IMR-90 (cell line): ENCODE data around the gene OSTF1. TPM values are rescaled to one million over a fixed set of nuclear protein-coding genes. Genes with fewer than 3 reads are reported as not detected.

Source experiments
- ATAC-seq: fragments of 200-7000 bp; cut with Tn5 transposase; 2 replicates; pipeline ENCODE4 v1.9.1; 2020; ENCODE audit warnings: low read depth, mild to moderate bottlenecking, moderate library complexity
- BruUV-seq: library from RNA; stranded (reverse); fragments of 400-500 nt; replicated peaks from 2 replicates; lab custom pipeline; 2021; lab: Mats Ljungman, UMichigan
- CTCF ChIA-PET: fragments of 300-600 bp; formaldehyde crosslinking; extraction: SDS; loops from one replicate; lab custom pipeline; 2021; ENCODE audit warnings: antibody characterized with exemption; lab: Yijun Ruan, JAX
- POLR2A ChIA-PET: fragments of 300-600 bp; sonication (Branson Sonifier 250); formaldehyde crosslinking; loops from one replicate; lab custom pipeline; 2022; ENCODE audit warnings: antibody characterized with exemption; ENCODE audit not compliant: unreplicated experiment; lab: Charles Lee
- DNase-seq: peaks from one replicate; pipeline ENCODE4 v3.0.0; 2013
- H2AFZ ChIP-seq: replicated peaks from 2 replicates; pipeline ENCODE3; 2013; ENCODE audit warnings: low read length, mild to moderate bottlenecking; ENCODE audit not compliant: poor library complexity
- H2AK5ac ChIP-seq: 2 replicates; pipeline ENCODE4 v1.6.1; 2013; ENCODE audit warnings: low read depth, low read length, inconsistent platforms
- H2AK9ac ChIP-seq: replicated peaks from 2 replicates; pipeline ENCODE3; 2013; ENCODE audit warnings: mild to moderate bottlenecking, low read depth, low read length, moderate library complexity; ENCODE audit not compliant: poor library complexity
- H2BK120ac ChIP-seq: 2 replicates; pipeline ENCODE4 v1.6.1; 2013; ENCODE audit warnings: low read depth, low read length, inconsistent platforms
- H2BK15ac ChIP-seq: 3 replicates; pipeline ENCODE4 v1.6.1; 2013; ENCODE audit warnings: low read depth, low read length, inconsistent platforms
- H2BK20ac ChIP-seq: 2 replicates; pipeline ENCODE4 v1.6.1; 2013; ENCODE audit warnings: low read depth, mild to moderate bottlenecking, inconsistent platforms, low read length, moderate library complexity
- H2BK5ac ChIP-seq: 2 replicates; pipeline ENCODE4 v1.6.1; 2013; ENCODE audit warnings: mild to moderate bottlenecking, low read depth, low read length, inconsistent platforms; ENCODE audit not compliant: poor library complexity, severe bottlenecking
- H3K14ac ChIP-seq: replicated peaks from 2 replicates; pipeline ENCODE4 v1.6.1; 2013; ENCODE audit warnings: low read depth, low read length, inconsistent platforms
- H3K18ac ChIP-seq: 2 replicates; pipeline ENCODE4 v1.6.1; 2013; ENCODE audit warnings: low read depth, low read length, control low read depth
- H3K23ac ChIP-seq: 2 replicates; pipeline ENCODE4 v1.6.1; 2013; ENCODE audit warnings: low read depth, low read length, inconsistent platforms
- H3K27ac ChIP-seq: 2 replicates; pipeline ENCODE4 v1.5.1; 2013; ENCODE audit warnings: mild to moderate bottlenecking, control low read depth, low read length; ENCODE audit not compliant: insufficient read depth
- H3K27me3 ChIP-seq: 2 replicates; pipeline ENCODE4 v1.6.1; 2013; ENCODE audit warnings: low read length; ENCODE audit not compliant: control insufficient read depth, insufficient read depth
- H3K36me3 ChIP-seq: 2 replicates; pipeline ENCODE4 v1.6.1; 2013; ENCODE audit warnings: low read length, mixed read lengths; ENCODE audit not compliant: control insufficient read depth, insufficient read depth
- H3K4ac ChIP-seq: 2 replicates; pipeline ENCODE4 v1.6.1; 2013; ENCODE audit warnings: low read depth, low read length, inconsistent platforms
- H3K4me1 ChIP-seq: 2 replicates; pipeline ENCODE4 v1.6.1; 2013; ENCODE audit warnings: low read length, mixed read lengths; ENCODE audit not compliant: control insufficient read depth, insufficient read depth
- H3K4me2 ChIP-seq: 2 replicates; pipeline ENCODE4 v1.6.1; 2013; ENCODE audit warnings: low read depth, mild to moderate bottlenecking, control low read depth, low read length, moderate library complexity
- H3K4me3 ChIP-seq: 2 replicates; pipeline ENCODE4 v1.5.1; 2013; ENCODE audit warnings: low read depth, mild to moderate bottlenecking, control low read depth, low read length, moderate library complexity; ENCODE audit not compliant: insufficient read depth
- H3K56ac ChIP-seq: 2 replicates; pipeline ENCODE4 v1.6.1; 2013; ENCODE audit warnings: low read length, inconsistent platforms; ENCODE audit not compliant: insufficient read depth; ENCODE audit errors: extremely low read depth
- H3K79me1 ChIP-seq, 2 experiments: 2 replicates each; pipeline ENCODE4 v1.6.1; 2013; ENCODE audit warnings: low read length in 2 of 2, inconsistent platforms in 1 of 2, low read depth in 1 of 2
- H3K9ac ChIP-seq: 2 replicates; pipeline ENCODE4 v1.6.1; 2013; ENCODE audit warnings: low read depth, low read length, control low read depth
- H3K9me1 ChIP-seq: 2 replicates; pipeline ENCODE4 v1.6.1; 2013; ENCODE audit warnings: low read length, inconsistent platforms; ENCODE audit not compliant: insufficient read depth
- H3K9me3 ChIP-seq: 2 replicates; pipeline ENCODE4 v1.6.1; 2013; ENCODE audit warnings: low read length; ENCODE audit not compliant: control insufficient read depth, insufficient read depth
- H4K20me1 ChIP-seq: 2 replicates; pipeline ENCODE4 v1.6.1; 2013; ENCODE audit warnings: low read length, inconsistent platforms; ENCODE audit not compliant: insufficient read depth
- H4K5ac ChIP-seq: 2 replicates; pipeline ENCODE4 v1.6.1; 2013; ENCODE audit warnings: mild to moderate bottlenecking, low read depth, low read length, control low read depth
- H4K8ac ChIP-seq, 2 experiments: 2 replicates each; pipeline ENCODE4 v1.6.1; 2013; ENCODE audit warnings: low read depth in 2 of 2, low read length in 2 of 2, control low read depth in 1 of 2, inconsistent platforms in 1 of 2
- H4K91ac ChIP-seq: 2 replicates; pipeline ENCODE4 v1.6.1; 2013; ENCODE audit warnings: low read depth, low read length, inconsistent platforms; ENCODE audit not compliant: insufficient read depth
- BHLHE40 ChIP-seq: fragments of 150-350 bp; IDR thresholded peaks from 2 replicates; pipeline ENCODE4 v1.6.1; 2016; ENCODE audit warnings: mild to moderate bottlenecking, low read depth, low read length
- CEBPB ChIP-seq: IDR thresholded peaks from 2 replicates; pipeline ENCODE4 v1.6.1; 2012; ENCODE audit warnings: low read depth, low read length, improper control_type of control experiment
- RCOR1 ChIP-seq: IDR thresholded peaks from 2 replicates; pipeline ENCODE4 v1.6.1; 2012; ENCODE audit warnings: mild to moderate bottlenecking, low read length, improper control_type of control experiment; ENCODE audit not compliant: insufficient replicate concordance
- USF2 ChIP-seq: fragments of 150-350 bp; IDR thresholded peaks from 2 replicates; pipeline ENCODE4 v1.6.1; 2017; ENCODE audit warnings: mild to moderate bottlenecking, antibody characterized with exemption, low read length, low read depth
- WGBS, 2 experiments: methylation state at CpG; one replicate each; pipeline versions ENCODE4 v1.1.5 to v1.1.7; 2013; ENCODE audit warnings: missing lambda C conversion rate in 2 of 2; ENCODE audit not compliant: insufficient read length in 1 of 2; ENCODE audit errors: extremely low coverage in 2 of 2; 5-methylcytosine and 5-hydroxymethylcytosine counted together
- dilution Hi-C: fragments of 300-500 bp; cut with HindIII; formaldehyde crosslinking; loops from one replicate; pipeline ENCODE4 v1.14.3; 2018; ENCODE audit warnings: low sequenced_read_pairs; ENCODE audit not compliant: unreplicated experiment
- in situ Hi-C: fragments of 300-500 bp; cut with MboI; formaldehyde crosslinking; loops from 3 replicates; pipeline ENCODE4 v1.14.3; 2019; ENCODE audit warnings: low sequenced_read_pairs, inconsistent platforms, mixed read lengths
- intact Hi-C: fragments of 100-400 bp; cut with micrococcal nuclease; formaldehyde crosslinking; loops from 2 replicates; pipeline ENCODE4 v1.10.0; 2022
- polyA plus RNA-seq, 3 experiments: library from polyadenylated mRNA; depleted of rRNA; stranded (reverse); fragments of >200 nt; gene quantifications; 2 replicates each; pipeline ENCODE4 v1.2.3, GENCODE V29; 2012; ENCODE audit warnings: low replicate concordance in 1 of 3
- total RNA-seq: library from RNA; depleted of rRNA; stranded (reverse); fragments of >200 nt; gene quantifications from 2 replicates; pipeline ENCODE4 v1.2.3, GENCODE V29; 2012

The OSTF1 gene
- total and polyA plus RNA-seq, 2 of the 4 experiments (the other 2 are of a cell fraction): 17.1 to 41.6 TPM

- POLR2A ChIA-PET: no interaction called here
- Histone ChIP-seq H2BK15ac (no peak overlapping the region), H2BK20ac (no peak overlapping the region), H2BK5ac (no peak overlapping the region), H3K4ac (no peak overlapping the region), H4K8ac (no peak overlapping the region), H2AK9ac (no peak overlapping the region), H3K79me1 (no peaks in the 10 kb centered on the region), H4K5ac (no peak overlapping the region), H3K36me3 (no peaks in the 10 kb centered on the region), H3K18ac (no peak overlapping the region), H3K9ac (no peak overlapping the region), H3K27ac (peak overlapping the region; percentile 33; the same call in 1 of the 2 replicates), H3K56ac (no peak overlapping the region), H2AK5ac (no peak overlapping the region), H3K14ac (no peak overlapping the region), H2AFZ (no peak overlapping the region), H3K4me3 (no peak overlapping the region), H3K9me3 (no peaks in the 10 kb centered on the region), H3K23ac (no peak overlapping the region), H2BK120ac (no peak overlapping the region), H3K9me1 (peaks cover 2% of the 10 kb centered on the region; the same call in 1 of the 2 replicates), H3K27me3 (no peaks in the 10 kb centered on the region), H3K4me1 (no peaks in the 10 kb centered on the region), H4K91ac (no peak overlapping the region), H4K20me1 (no peaks in the 10 kb centered on the region), H3K4me2 (no peak overlapping the region)
- DNase-seq (no peak), ATAC-seq (peak; percentile 32)
- CTCF ChIA-PET: no interaction called here
- TF ChIP-seq CEBPB (peak; percentile 32; the same call in 1 of the 2 replicates), RCOR1 (no peak), USF2 (no peak), BHLHE40 (no peak)
- 50% methylated on average over 1 of the region's 2 CpGs; no CpG with 5 or more reads in 1 of the 2 experiments for WGBS, 2 experiments
- intact Hi-C loops (no loop called here), dilution Hi-C loops (no loop called here), in situ Hi-C loops (no loop called here)
- no TSS peak for BruUV-seq
These were observed 73.0 kb downstream of the OSTF1 start for GRCh38 chr9:75161116-75161857.
